ENCODE data around the gene GRID1.

The GRID1 gene

GRCh38 chr10:86226016-86226415 lies 140.6 kb downstream of the GRID1 start:
- no peak for DNase-seq

- DNase-seq = no peak
Observed at GRCh38 chr10:86225103-86225782, 141.4 kb downstream of the GRID1 start.

GRCh38 chr10:86224354-86225102 lies 142.1 kb downstream of the GRID1 start:
- no peak for DNase-seq

DNA sequence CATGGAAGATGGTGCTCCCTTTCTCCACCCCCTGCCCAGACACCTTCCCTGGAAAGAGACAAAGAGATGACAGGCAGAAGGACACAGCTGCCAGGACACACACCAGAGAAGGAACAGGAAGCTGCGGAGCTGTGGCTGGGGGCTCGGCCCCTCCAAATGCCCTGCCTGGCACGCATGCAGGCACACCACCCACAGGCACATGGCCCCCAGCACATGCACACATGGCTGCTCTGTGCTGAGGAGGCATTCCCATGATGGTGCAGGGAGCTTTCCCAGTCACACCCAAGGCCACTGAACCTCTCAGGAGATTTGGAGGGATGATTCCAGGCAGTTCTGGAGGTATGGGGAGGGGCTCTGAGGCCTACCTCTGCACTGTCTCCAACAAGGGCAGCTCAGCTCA lies 143.3 kb downstream of the GRID1 start:
- no peak for DNase-seq

GRCh38 chr10:86222687-86223086 lies 143.9 kb downstream of the GRID1 start:
- no peak for DNase-seq

- DNase-seq = no peak
Observed at GRCh38 chr10:86222336-86222650, 144.3 kb downstream of the GRID1 start.

GRCh38 chr10:86221442-86222335 lies 144.9 kb downstream of the GRID1 start:
- DNase-seq = no peak

DNA sequence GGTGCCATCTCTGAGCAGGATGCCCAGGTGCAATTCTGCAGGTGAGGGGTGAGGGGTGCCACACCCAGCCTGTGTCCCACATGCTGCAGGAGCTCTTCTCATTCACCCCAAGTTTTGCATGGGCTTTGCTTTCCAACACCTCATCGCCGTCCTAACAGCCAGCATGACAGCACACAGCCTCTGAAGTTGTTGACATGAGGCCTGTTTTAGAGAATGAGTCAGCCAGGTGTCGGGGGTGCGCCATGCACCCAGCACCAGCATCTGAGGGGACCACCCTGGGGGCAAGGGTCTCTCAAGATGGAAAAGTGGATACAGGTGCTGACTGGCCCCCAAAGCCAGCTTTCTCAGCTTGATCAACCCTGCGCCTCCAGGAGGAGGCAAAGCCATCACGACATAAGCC lies 146.0 kb downstream of the GRID1 start:
- no peak for DNase-seq

DNA sequence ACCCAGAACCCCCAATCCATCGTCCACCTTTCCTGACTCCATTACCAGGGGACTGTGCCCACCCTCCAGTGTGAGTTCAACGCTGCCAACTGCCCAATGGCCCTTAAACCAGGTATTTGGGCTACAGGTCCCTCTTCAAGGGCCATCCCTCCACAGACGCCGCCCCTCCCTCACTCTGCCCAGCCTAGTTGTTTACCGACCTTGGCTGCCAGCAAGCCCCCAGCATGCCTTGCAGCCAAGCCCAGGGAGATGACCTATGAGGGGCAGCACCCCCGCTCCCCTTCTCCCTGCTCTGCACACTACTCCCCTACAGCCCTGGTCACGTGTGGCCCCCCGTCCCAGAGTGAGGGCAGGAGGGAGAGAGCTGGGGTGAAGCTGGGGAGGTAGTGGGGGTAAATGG lies 147.3 kb downstream of the GRID1 start:
- DNase-seq = no peak

DNA sequence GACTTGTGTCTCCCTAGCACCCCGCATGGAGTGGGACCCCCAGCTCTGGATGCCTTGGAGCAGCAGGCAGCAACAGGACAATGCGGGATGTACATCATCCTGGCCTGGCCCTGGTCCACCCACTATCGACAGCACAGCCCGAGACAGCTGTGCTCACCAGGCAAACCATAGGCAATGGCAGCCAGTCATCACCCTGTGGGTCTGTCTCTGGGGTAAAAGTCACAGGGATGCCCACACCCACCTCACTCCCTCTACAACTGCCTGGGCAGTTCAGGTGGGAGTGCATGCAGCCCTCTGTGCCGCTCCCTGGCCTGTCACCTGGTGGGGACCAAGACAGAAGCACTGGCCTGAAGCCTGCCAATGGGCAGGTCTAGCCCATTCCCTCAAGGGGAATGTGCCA lies 147.8 kb downstream of the GRID1 start:
- no peak for DNase-seq

GRCh38 chr10:86218160-86218559 lies 148.4 kb downstream of the GRID1 start:
- DNase-seq = no peak

GRCh38 chr10:86217371-86218080 lies 149.1 kb downstream of the GRID1 start:
- DNase-seq = no peak

GRCh38 chr10:86216886-86217285 lies 149.7 kb downstream of the GRID1 start:
- DNase-seq = no peak

DNA sequence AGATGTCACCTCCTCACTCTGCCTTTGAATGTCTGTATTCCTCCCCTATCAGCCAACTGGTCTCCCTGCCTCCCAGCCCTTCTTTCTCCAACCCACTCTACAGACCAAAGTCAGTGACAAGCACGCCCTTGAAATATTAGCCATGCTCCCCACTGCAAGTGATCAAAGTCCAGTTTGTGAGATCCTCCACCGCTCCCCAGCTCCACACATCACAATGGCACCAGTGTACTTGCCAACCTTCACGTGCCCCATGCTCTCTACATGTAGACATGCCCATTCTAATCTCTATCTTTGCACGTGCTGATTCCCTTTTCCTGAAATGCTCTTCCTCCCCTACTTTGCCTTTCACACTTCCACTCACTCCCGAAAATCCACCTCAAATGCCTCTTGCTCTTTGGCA lies 150.9 kb downstream of the GRID1 start:
- no peak for DNase-seq

- no peak for DNase-seq
Observed at GRCh38 chr10:86215046-86215445, 151.5 kb downstream of the GRID1 start.

GRCh38 chr10:86213148-86213547 lies 153.4 kb downstream of the GRID1 start:
- DNase-seq = no peak

GRCh38 chr10:86212391-86212700 lies 154.2 kb downstream of the GRID1 start:
- DNase-seq = no peak

DNA sequence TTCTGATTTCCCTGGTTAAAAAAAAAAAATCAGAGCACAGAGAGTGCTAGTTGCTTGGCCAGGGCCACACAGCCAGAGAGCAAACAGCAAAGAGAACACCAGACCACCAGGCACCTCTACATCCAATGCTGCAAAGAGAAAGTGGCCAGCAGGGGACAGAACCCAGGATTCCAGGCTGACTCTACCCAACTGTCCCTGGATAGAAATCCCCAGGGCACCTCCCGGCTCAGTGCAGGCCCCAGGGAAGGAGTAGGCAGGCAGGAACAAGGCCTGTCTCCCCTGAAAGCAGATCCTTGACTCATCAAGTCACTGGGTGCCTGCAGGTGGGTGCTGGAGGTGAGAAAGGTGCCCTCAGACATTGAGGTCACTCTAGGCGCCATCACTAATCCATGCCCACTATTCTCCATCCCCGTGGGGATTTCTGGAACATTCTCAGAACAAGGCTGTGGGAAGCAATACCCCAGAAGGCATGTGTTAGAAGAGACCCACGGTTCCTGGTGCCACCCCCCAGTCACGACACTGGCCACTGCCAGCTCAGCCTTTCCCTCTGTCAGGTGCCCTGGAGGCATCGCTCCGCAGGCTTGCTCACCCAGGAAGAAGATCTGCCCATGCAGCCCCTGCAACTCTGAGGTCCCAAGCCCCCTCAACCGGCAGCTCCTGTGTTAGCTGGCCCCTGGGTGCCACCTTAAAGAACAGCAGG lies 154.8 kb downstream of the GRID1 start:
- DNase-seq = no peak

- DNase-seq = no peak
Observed at GRCh38 chr10:86210416-86210815, 156.2 kb downstream of the GRID1 start.

DNA sequence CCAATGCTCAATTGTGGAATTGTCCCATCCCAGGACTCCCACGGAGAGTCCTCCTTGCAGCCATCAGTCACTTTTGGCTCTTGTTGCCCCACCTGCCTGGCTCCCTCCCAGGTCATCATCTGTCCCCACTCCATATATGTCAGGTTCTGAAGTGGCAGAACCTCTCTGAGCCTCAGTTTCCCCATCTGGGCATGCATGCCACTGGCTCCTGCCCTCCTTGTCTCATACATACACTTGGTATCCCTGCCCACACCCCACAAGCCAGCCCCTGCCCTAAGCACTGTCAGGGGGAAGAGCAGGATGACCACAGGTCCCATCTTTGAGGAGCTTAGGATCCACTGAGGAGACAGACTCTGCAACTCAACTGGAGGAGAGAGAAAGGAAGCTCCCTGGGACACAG lies 156.9 kb downstream of the GRID1 start:
- DNase-seq = no peak

DNA sequence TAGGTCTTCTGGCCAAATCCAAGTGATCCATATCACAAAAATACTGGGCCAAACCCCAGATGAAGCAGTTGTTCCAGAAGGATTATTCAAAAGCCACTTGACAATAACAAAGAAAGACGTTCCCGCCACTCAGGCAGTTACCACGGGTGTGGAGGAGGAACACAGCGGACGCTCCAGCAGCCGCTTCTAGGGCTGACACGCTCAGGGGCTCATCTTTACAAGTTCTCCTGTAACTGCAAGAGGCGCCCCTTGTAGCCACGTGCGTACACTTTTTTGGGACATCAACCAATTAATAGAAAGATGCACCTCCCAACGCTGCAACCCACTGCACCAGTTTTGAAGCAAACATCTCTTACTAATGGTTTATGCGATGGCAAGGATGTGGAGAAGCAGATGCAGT lies 159.4 kb downstream of the GRID1 start:
- no peak for DNase-seq

DNA sequence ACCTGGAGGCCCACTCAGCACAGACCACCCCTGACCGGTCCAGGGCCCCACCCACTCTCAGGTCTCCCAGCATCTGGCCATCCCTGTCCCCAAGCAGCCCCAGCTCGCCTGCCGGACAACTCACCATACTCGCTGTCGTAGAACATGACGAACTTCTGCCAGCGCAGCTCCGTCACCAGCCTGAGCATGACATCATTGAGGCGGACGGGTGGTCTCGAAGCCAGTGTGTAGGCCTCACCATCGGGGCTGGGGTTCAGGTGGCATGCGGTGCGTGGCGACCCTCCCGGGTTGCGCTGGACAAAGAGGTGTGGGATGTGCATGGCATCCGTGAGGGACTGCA lies 160.4 kb downstream of the GRID1 start:
- DNase-seq = no peak
